HCT116 (cell line): ENCODE results near the gene KRT83. TPM values are rescaled to one million over a fixed set of nuclear protein-coding genes. Genes with fewer than 3 reads are reported as not detected.

Source experiments
- ATAC-seq: fragments of 200-7000 bp; cut with Tn5 transposase; 2 replicates; pipeline ENCODE4 v1.9.1; 2020; ENCODE audit warnings: mild to moderate bottlenecking, moderate library complexity
- BruUV-seq: library from RNA; stranded (reverse); fragments of 400-500 nt; replicated peaks from 2 replicates; lab custom pipeline; 2021; lab: Mats Ljungman, UMichigan
- CTCF ChIA-PET: fragments of 300-600 bp; sonication (Branson Sonifier 250); formaldehyde crosslinking; loops from one replicate; lab custom pipeline; 2021; ENCODE audit warnings: antibody characterized with exemption; lab: Charles Lee
- POLR2A ChIA-PET: fragments of 300-600, 350-600 bp; sonication (Branson Sonifier 250); formaldehyde crosslinking; loops from one replicate; lab custom pipeline; 2021; ENCODE audit warnings: antibody characterized with exemption; lab: Charles Lee
- RAD21 ChIA-PET, 2 experiments: fragments of 300-600 bp; sonication (Branson Sonifier 250); formaldehyde crosslinking; loops; one replicate each; lab custom pipeline; 2023; ENCODE audit warnings: low total read pairs in 2 of 2; ENCODE audit not compliant: uncharacterized antibody in 2 of 2, unreplicated experiment in 2 of 2, low non-redundant PET in 1 of 2; lab: Charles Lee
- DNase-seq: peaks from one replicate; pipeline ENCODE4 v3.0.0-alpha.2; 2010; ENCODE audit warnings: low read depth, low spot score
- H2AFZ ChIP-seq: fragments of 200-600 bp; shearing (Covaris generic), sonication (generic); 2 replicates; pipeline ENCODE4 v1.6.1; 2017; ENCODE audit warnings: low read depth, mixed run types, mixed read lengths, antibody characterized with exemption, low read length; ENCODE audit not compliant: poor library complexity, severe bottlenecking
- H3K27ac ChIP-seq: 2 replicates; pipeline ENCODE4 v1.5.1; 2012; ENCODE audit warnings: low read depth, low read length
- H3K27me3 ChIP-seq: fragments of 200-600 bp; sonication (generic); 2 replicates; pipeline ENCODE4 v1.6.1; 2016; ENCODE audit warnings: mixed run types, low read length, mixed read lengths; ENCODE audit not compliant: insufficient read depth
- H3K36me3 ChIP-seq, 2 experiments: fragments of 200-500 bp in 1 of 2; fragments of 200-600 bp in 1 of 2; sonication (Bioruptor generic) in 1 of 2; sonication (generic) in 1 of 2; 2 replicates each; pipeline versions ENCODE4 v1.5.1 to v1.6.1; 2014 to 2016; ENCODE audit warnings: low read length in 2 of 2, inconsistent platforms in 1 of 2, mixed read lengths in 1 of 2, mixed run types in 1 of 2; ENCODE audit not compliant: insufficient read depth in 2 of 2, control insufficient read depth in 1 of 2
- H3K4me1 ChIP-seq, 2 experiments: fragments of 200-600 bp in 1 of 2; sonication (generic) in 1 of 2; 2 replicates each; pipeline versions ENCODE4 v1.5.1 to v1.6.1; 2012 to 2017; ENCODE audit warnings: low read length in 2 of 2, inconsistent platforms in 1 of 2, mild to moderate bottlenecking in 1 of 2, mixed read lengths in 1 of 2, mixed run types in 1 of 2, moderate library complexity in 1 of 2; ENCODE audit not compliant: insufficient read depth in 2 of 2, control insufficient read depth in 1 of 2
- H3K4me2 ChIP-seq: fragments of 200-600 bp; sonication (generic); 2 replicates; pipeline ENCODE4 v1.6.1; 2017; ENCODE audit warnings: mixed run types, low read length, mixed read lengths
- H3K4me3 ChIP-seq, 2 experiments: fragments of 200-600 bp in 1 of 2; sonication (generic) in 1 of 2; replicated peaks in 1 of 2; 2 replicates each; pipeline ENCODE4 v1.5.1; 2011 to 2016; ENCODE audit warnings: low read length in 2 of 2, control low read depth in 1 of 2, low read depth in 1 of 2, mild to moderate bottlenecking in 1 of 2, mixed read lengths in 1 of 2, mixed run types in 1 of 2
- H3K79me2 ChIP-seq: fragments of 200-600 bp; sonication (generic); 2 replicates; pipeline ENCODE4 v1.6.1; 2017; ENCODE audit warnings: mild to moderate bottlenecking, mixed run types, low read length, moderate library complexity, mixed read lengths; ENCODE audit not compliant: insufficient read depth
- H3K9ac ChIP-seq: fragments of 200-600 bp; sonication (generic); 2 replicates; pipeline ENCODE4 v1.6.1; 2016; ENCODE audit warnings: low read length, mixed read lengths
- H3K9me2 ChIP-seq: fragments of 200-600 bp; sonication (generic), shearing (Covaris generic); 2 replicates; pipeline ENCODE4 v1.6.1; 2017; ENCODE audit warnings: mixed run types, mild to moderate bottlenecking, moderate library complexity; ENCODE audit not compliant: insufficient read depth
- H3K9me3 ChIP-seq, 2 experiments: fragments of 200-500 bp in 1 of 2; fragments of 200-600 bp in 1 of 2; sonication (Bioruptor generic) in 1 of 2; sonication (generic) in 1 of 2; 2 replicates each; pipeline ENCODE4 v1.6.1; 2014 to 2017; ENCODE audit warnings: low read length in 2 of 2, mixed read lengths in 2 of 2, inconsistent platforms in 1 of 2, low read depth in 1 of 2, mild to moderate bottlenecking in 1 of 2, mixed run types in 1 of 2, moderate library complexity in 1 of 2; ENCODE audit not compliant: control insufficient read depth in 1 of 2, insufficient read depth in 1 of 2
- H4K20me1 ChIP-seq: fragments of 200-600 bp; sonication (generic), shearing (Covaris generic); 2 replicates; pipeline ENCODE4 v1.6.1; 2017; ENCODE audit warnings: mixed run types, mild to moderate bottlenecking, moderate library complexity; ENCODE audit not compliant: insufficient read depth
- ATF3 ChIP-seq: IDR thresholded peaks from 2 replicates; pipeline ENCODE4 v1.6.1; 2012
- CBX3 ChIP-seq: IDR thresholded peaks from 2 replicates; pipeline ENCODE4 v1.6.1; 2012; ENCODE audit warnings: low read depth
- CEBPB ChIP-seq: IDR thresholded peaks from 2 replicates; pipeline ENCODE4 v1.6.1; 2012; ENCODE audit warnings: low read depth
- CTCF ChIP-seq, 3 experiments: fragments of 200-600 bp in 1 of 3; sonication (generic) in 1 of 3; IDR thresholded peaks in 2 of 3; conservative IDR thresholded peaks in 1 of 3; 2 replicates each; pipeline ENCODE4 v1.5.1; 2012 to 2017; ENCODE audit warnings: low read depth in 2 of 3, low read length in 2 of 3, antibody characterized with exemption in 1 of 3, borderline replicate concordance in 1 of 3, control low read depth in 1 of 3, mild to moderate bottlenecking in 1 of 3, mixed read lengths in 1 of 3, mixed run types in 1 of 3, moderate library complexity in 1 of 3; ENCODE audit not compliant: insufficient read depth in 1 of 3
- EZH2phosphoT487 ChIP-seq: fragments of 200-600 bp; IDR thresholded peaks from 2 replicates; pipeline ENCODE4 v1.6.1; 2018; ENCODE audit warnings: antibody characterized with exemption, borderline replicate concordance
- JUND ChIP-seq: IDR thresholded peaks from 2 replicates; pipeline ENCODE4 v1.6.1; 2012
- POLR2A ChIP-seq: IDR thresholded peaks from 2 replicates; pipeline ENCODE4 v1.7.0; 2011; ENCODE audit warnings: borderline replicate concordance; ENCODE audit not compliant: insufficient read depth, insufficient read length; ENCODE audit errors: extremely low read depth
- REST ChIP-seq: IDR thresholded peaks from 2 replicates; pipeline ENCODE4 v1.6.1; 2012; ENCODE audit warnings: low read depth
- SRF ChIP-seq: IDR thresholded peaks from 2 replicates; pipeline ENCODE4 v1.6.1; 2012; ENCODE audit warnings: low read depth
- intact Hi-C: fragments of 100-400 bp; cut with micrococcal nuclease; formaldehyde crosslinking; loops from 2 replicates; pipeline ENCODE4 v1.10.0; 2022
- total RNA-seq: library from RNA; stranded (reverse); gene quantifications from one replicate; pipeline ENCODE4 v1.2.1, GENCODE V29; 2021; ENCODE audit not compliant: unreplicated experiment

The KRT83 gene
- total RNA-seq, 1 experiment from 2014 or later: not detected

GRCh38 chr12:52361553-52361952 lies 40.4 kb upstream of the KRT83 start:
- H3K27me3 ChIP-seq: no peaks in the 10 kb centered on the region
- POLR2A ChIA-PET: interaction anchor here (1.2 kb wide), 1 partner anchor 17 kb away, joined by 3 read pairs; no protein-coding TSS in a partner anchor
- H3K4me3 ChIP-seq: no peak overlapping the region
- no peak for DNase-seq
- intact Hi-C loops: no loop called here
- H3K4me2 ChIP-seq: no peak overlapping the region
- no peak for ATAC-seq
- no peaks in the 10 kb centered on the region for H3K36me3 ChIP-seq
- CTCF ChIA-PET: interaction anchor here (0.7 to 2.0 kb wide), 11 partner anchors 10 to 519 kb away, joined by 3 to 21 read pairs (median 4); no protein-coding TSS in a partner anchor
- no peak for TF ChIP-seq JUND
- no peak for TF ChIP-seq ATF3
- no peak for TF ChIP-seq POLR2A
- BruUV-seq: no TSS peak
- RAD21 ChIA-PET: no interaction called here
- no peaks in the 10 kb centered on the region; a peak in 1 of 4 replicates for H3K4me1 ChIP-seq
- H4K20me1 ChIP-seq: no peaks in the 10 kb centered on the region
- no peaks in the 10 kb centered on the region for H3K9me2 ChIP-seq
- no peak overlapping the region for H3K9ac ChIP-seq
- H3K79me2 ChIP-seq: no peaks in the 10 kb centered on the region
- H3K27ac ChIP-seq: no peak overlapping the region
- no peak overlapping the region for H2AFZ ChIP-seq
- H3K9me3 ChIP-seq: no peaks in the 10 kb centered on the region

- intact Hi-C loops: no loop called here
- no peak for ATAC-seq
These were observed 39.6 kb upstream of the KRT83 start for GRCh38 chr12:52360663-52361271.

More at GRCh38 chr12:52360663-52361271, 39.6 kb upstream of the KRT83 start:
- Histone ChIP-seq H3K4me3 (no peak overlapping the region), H3K9me3 (no peaks in the 10 kb centered on the region), H3K27ac (no peak overlapping the region), H3K27me3 (no peaks in the 10 kb centered on the region), H3K4me1 (no peaks in the 10 kb centered on the region; a peak in 1 of 4 replicates), H3K9me2 (no peaks in the 10 kb centered on the region), H3K9ac (no peak overlapping the region), H3K36me3 (no peaks in the 10 kb centered on the region), H4K20me1 (no peaks in the 10 kb centered on the region), H2AFZ (no peak overlapping the region), H3K4me2 (no peak overlapping the region), H3K79me2 (no peaks in the 10 kb centered on the region)
- CTCF ChIA-PET: interaction anchor here (1.1 to 2.0 kb wide), 7 partner anchors 9 to 145 kb away, joined by 3 to 21 read pairs (median 4); no protein-coding TSS in a partner anchor
- TF ChIP-seq CTCF (IDR thresholded peaks at IDR 0.05 in 2 of 3, conservative IDR thresholded peaks at IDR 0.05 in 1 of 3; ENCODE audit: borderline replicate concordance in 1 of 3, insufficient read depth in 1 of 3, low read depth in 2 of 3, low read length in 2 of 3) (no peak), SRF (no peak), EZH2phosphoT487 (no peak), CEBPB (no peak), JUND (no peak), POLR2A (no peak), REST (no peak), CBX3 (no peak)
- BruUV-seq: no TSS peak
- POLR2A ChIA-PET: no interaction called here
- DNase-seq: no peak
- RAD21 ChIA-PET: no interaction called here
